ENCODE data around the gene BPIFB4. TPM values are rescaled to one million over a fixed set of nuclear protein-coding genes. Genes with fewer than 3 reads are reported as not detected.

The BPIFB4 gene
- total and polyA plus RNA-seq, 2 donors (not counting 3 experiments of a cell fraction or from before 2014, with no cell fraction given), result not detected

GRCh38 chr20:33111306-33111705 is 31.9 kb downstream of the BPIFB4 start:
- no TSS peak for BruUV-seq (replicated peaks)

More at GRCh38 chr20:33111306-33111705, 31.9 kb downstream of the BPIFB4 start:
- Histone ChIP-seq H3K9ac (replicated peaks; ENCODE audit: extremely low read depth, insufficient read depth, low read length) (no peak overlapping the region), H3K27ac (ENCODE audit: insufficient read depth, low read depth, low read length) (no peak overlapping the region), H3K4me2 (ENCODE audit: insufficient read depth, low read length) (no peak overlapping the region), H3K27me3 (ENCODE audit: control insufficient read depth in 2 of 2, insufficient read depth in 2 of 2, low read length in 2 of 2) (no peaks in the 10 kb centered on the region), H3K36me3 (ENCODE audit: control insufficient read depth in 2 of 2, extremely low read depth in 1 of 2, insufficient read depth in 2 of 2, low read length in 2 of 2) (no peaks in the 10 kb centered on the region), H3K79me2 (ENCODE audit: control insufficient read depth, insufficient read depth, low read length) (no peaks in the 10 kb centered on the region), H4K20me1 (replicated peaks; ENCODE audit: control insufficient read depth, extremely low read depth, insufficient read depth, low read length) (no peaks in the 10 kb centered on the region), H3K4me3 (replicated peaks in 1 of 3; ENCODE audit: insufficient read depth in 1 of 3, low read depth in 1 of 3, low read length in 3 of 3) (no peak overlapping the region), H2AFZ (ENCODE audit: low read depth, low read length) (no peak overlapping the region), H3K4me1 (ENCODE audit: control insufficient read depth, extremely low read depth, insufficient read depth, low read length) (no peaks in the 10 kb centered on the region), H3K9me3 (replicated peaks; ENCODE audit: control insufficient read depth, insufficient read depth, low read length) (no peaks in the 10 kb centered on the region), H3K9me1 (replicated peaks; ENCODE audit: control insufficient read depth, extremely low read depth, insufficient read depth, low read length) (no peaks in the 10 kb centered on the region)
- TF ChIP-seq CTCF (IDR thresholded peaks at IDR 0.05; ENCODE audit: extremely low read depth in 1 of 2, insufficient read depth in 1 of 2, low read depth in 1 of 2, low read length in 2 of 2) (no peak), MAX (IDR thresholded peaks at IDR 0.05; ENCODE audit: insufficient read depth, insufficient read length) (no peak), JUN (IDR thresholded peaks at IDR 0.05; ENCODE audit: borderline replicate concordance, insufficient read depth, insufficient read length, low read depth) (no peak), MYC (IDR thresholded peaks at IDR 0.05; ENCODE audit: low read depth, low read length) (no peak)
- DNase-seq (ENCODE audit: low read depth, low spot score), result no peak
- FAIRE-seq, result no peak
- ChIA-PET CTCF (no interaction called here), POLR2A (no interaction called here)
- dilution Hi-C loops (cut with MboI; ENCODE audit: extremely low pct_ligation_motif_present, low sequenced_read_pairs), result no loop called here
- intact Hi-C loops (cut with micrococcal nuclease), result no loop called here
